GM12892 (cell line): Measurements from ENCODE around the gene WIPF2.

Source experiments
- POLR2A ChIP-seq: IDR thresholded peaks from 2 replicates; pipeline ENCODE4 v1.6.1; 2011; ENCODE audit warnings: low read depth, low read length, control low read depth
- POLR2AphosphoS5 ChIP-seq: IDR thresholded peaks from 2 replicates; pipeline ENCODE4 v1.6.1; 2011; ENCODE audit warnings: low read depth, low read length, control low read depth

DNA sequence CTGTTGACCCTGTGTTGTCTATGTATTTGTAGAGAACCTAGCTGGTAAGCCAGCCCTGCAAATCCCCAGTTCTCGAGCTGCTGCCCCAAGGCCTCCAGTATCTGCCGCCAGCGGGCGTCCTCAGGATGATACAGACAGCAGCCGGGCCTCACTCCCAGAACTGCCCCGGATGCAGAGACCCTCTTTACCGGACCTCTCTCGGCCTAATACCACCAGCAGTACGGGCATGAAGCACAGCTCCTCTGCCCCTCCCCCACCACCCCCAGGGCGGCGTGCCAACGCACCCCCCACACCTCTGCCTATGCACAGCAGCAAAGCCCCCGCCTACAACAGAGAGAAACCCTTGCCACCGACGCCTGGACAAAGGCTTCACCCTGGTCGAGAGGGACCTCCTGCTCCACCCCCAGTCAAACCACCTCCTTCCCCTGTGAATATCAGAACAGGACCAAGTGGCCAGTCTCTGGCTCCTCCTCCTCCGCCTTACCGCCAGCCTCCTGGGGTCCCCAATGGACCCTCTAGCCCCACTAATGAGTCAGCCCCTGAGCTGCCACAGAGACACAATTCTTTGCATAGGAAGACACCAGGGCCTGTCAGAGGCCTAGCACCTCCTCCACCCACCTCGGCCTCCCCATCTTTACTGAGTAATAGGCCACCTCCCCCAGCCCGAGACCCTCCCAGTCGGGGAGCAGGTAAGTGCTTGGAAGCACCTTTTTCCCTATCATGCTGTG lies 45.5 kb downstream of the WIPF2 start:
- TF ChIP-seq POLR2A, result no peak
- TF ChIP-seq POLR2AphosphoS5, result no peak
